ENCODE results near the gene RAVER1. TPM values are rescaled to one million over a fixed set of nuclear protein-coding genes. Genes with fewer than 3 reads are reported as not detected.

The RAVER1 gene
- total and polyA plus RNA-seq, 2 of the 13 experiments (the other 11 are each of a cell fraction or from before 2014, with no cell fraction given), result 3.6 to 7.9 TPM

DNA sequence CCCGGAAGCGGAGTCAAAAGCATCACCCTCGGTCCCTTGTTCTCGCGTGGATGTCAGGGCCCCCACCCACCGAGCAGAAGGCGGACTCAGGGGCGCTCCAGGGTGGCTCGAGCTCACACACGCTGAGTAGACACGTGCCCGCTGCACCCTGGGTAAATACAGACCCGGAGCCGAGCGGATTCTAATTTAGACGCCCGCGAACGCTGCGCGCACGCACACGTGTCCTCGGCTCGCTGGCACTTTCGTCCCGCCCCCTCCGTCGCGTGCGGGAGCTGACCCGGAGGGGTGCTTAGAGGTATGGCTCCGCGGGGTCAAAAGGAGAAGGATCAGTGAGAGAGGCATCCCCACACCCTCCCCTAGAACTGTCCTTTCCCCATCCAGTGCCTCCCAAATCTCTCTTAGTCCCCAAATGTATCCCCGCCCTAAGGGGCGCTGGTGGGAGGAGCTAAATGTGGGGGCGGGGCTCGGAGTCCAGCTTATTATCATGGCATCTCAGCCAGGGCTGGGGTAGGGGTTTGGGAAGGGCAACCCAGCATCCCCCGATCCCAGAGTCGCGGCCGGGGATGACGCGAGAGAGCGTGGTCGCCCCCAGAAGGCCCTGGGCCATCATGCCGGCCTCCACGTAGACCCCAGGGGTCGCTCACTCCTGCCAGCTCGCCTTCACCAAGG, 44.0 kb downstream of the RAVER1 start (continued):
- TF ChIP-seq ZNF350 (CRISPR knock-in tag; IDR thresholded peaks at IDR 0.05; ENCODE audit: borderline replicate concordance, low read depth) (0 out of 2 replicates have a peak, but pooled peaks have one; percentile 53), NFYB (CRISPR knock-in tag; IDR thresholded peaks at IDR 0.05) (no peak), STAG1 (CRISPR knock-in tag; IDR thresholded peaks at IDR 0.05) (no peak), ZNF292 (CRISPR knock-in tag; IDR thresholded peaks at IDR 0.05; ENCODE audit: borderline replicate concordance, low read depth) (no peak), THRA (CRISPR knock-in tag; IDR thresholded peaks at IDR 0.05; ENCODE audit: borderline replicate concordance) (no peak), ZNF432 (CRISPR knock-in tag; IDR thresholded peaks at IDR 0.05; ENCODE audit: borderline replicate concordance) (no peak), ZNF768 (CRISPR knock-in tag; IDR thresholded peaks at IDR 0.05) (peak; percentile 32; the same call in 1 of the 2 replicates), TRIM22 (IDR thresholded peaks at IDR 0.05) (no peak), ZNF891 (CRISPR knock-in tag; IDR thresholded peaks at IDR 0.05) (peak; percentile 58), FOSL2 (CRISPR knock-in tag; IDR thresholded peaks at IDR 0.05) (no peak), ZBTB43 (CRISPR knock-in tag; conservative IDR thresholded peaks at IDR 0.05) (peak; percentile 43; the same call in 1 of the 2 replicates), ADNP (CRISPR knock-in tag; IDR thresholded peaks at IDR 0.05) (no peak), ZNF780A (CRISPR knock-in tag; IDR thresholded peaks at IDR 0.05) (no peak), ZMYM3 (CRISPR knock-in tag; IDR thresholded peaks at IDR 0.05) (no peak), ZBTB3 (CRISPR knock-in tag; IDR thresholded peaks at IDR 0.05; ENCODE audit: borderline replicate concordance, low read depth) (0 out of 2 replicates have a peak, but pooled peaks have one; percentile 4), AGO1 (IDR thresholded peaks at IDR 0.05; ENCODE audit: low read depth, low read length, poor library complexity, severe bottlenecking) (peak; percentile 68), KAT7 (CRISPR knock-in tag; IDR thresholded peaks at IDR 0.05; ENCODE audit: borderline replicate concordance) (no peak), PCBP2 (optimal IDR thresholded peaks at IDR 0.05; ENCODE audit: low read depth, low read length, poor library complexity, severe bottlenecking) (no peak), ZFYVE20 (CRISPR knock-in tag; IDR thresholded peaks at IDR 0.05; ENCODE audit: borderline replicate concordance, low read depth) (no peak), NR2F6 (IDR thresholded peaks at IDR 0.05) (no peak), NR2F6 (CRISPR knock-in tag; IDR thresholded peaks at IDR 0.05) (no peak), ZNF597 (CRISPR knock-in tag; IDR thresholded peaks at IDR 0.05) (no peak), ATAD3A (CRISPR knock-in tag; IDR thresholded peaks at IDR 0.05) (no peak), ZNF607 (CRISPR knock-in tag; IDR thresholded peaks at IDR 0.05; ENCODE audit: borderline replicate concordance) (no peak), ZBTB7B (CRISPR knock-in tag; IDR thresholded peaks at IDR 0.05) (no peak), RBM22 (optimal IDR thresholded peaks at IDR 0.05; ENCODE audit: low read length) (no peak), MAX (IDR thresholded peaks at IDR 0.05) (peak; percentile 86)

Measured in HepG2 (cell line).